ENCODE data around the gene CBX6.
"Not testable (repeated sequence)": the region's sequence is repeated elsewhere in the genome, so short reads cannot be mapped to it uniquely, and the experiment has no call there.

Gene CBX6

GRCh38 chr22:38872172-38872830, at the start of gene CBX6:
TSS of gene CBX6 (minus strand) at chr22:38872216. CDS start at chr22:38872190, 26 bp downstream.
- DNase-seq, result peak; percentile 82 to 93

- no peak for DNase-seq
Observed at GRCh38 chr22:38921806-38922205, 49.8 kb upstream of the CBX6 start.

- no peak for DNase-seq
Observed at GRCh38 chr22:38921120-38921519, 49.1 kb upstream of the CBX6 start.

- no peak for DNase-seq
Observed at GRCh38 chr22:38919631-38920190, 47.7 kb upstream of the CBX6 start.

GRCh38 chr22:38911434-38911833, 39.4 kb upstream of the CBX6 start:
- DNase-seq, result no peak

GRCh38 chr22:38907767-38908166, 35.8 kb upstream of the CBX6 start:
- DNase-seq, result no peak

GRCh38 chr22:38906052-38906451, 34.0 kb upstream of the CBX6 start:
- no peak for DNase-seq

- not testable (repeated sequence) for DNase-seq
Observed at GRCh38 chr22:38904052-38904617, 32.1 kb upstream of the CBX6 start.

- no peak for DNase-seq
Observed at GRCh38 chr22:38901111-38901641, 29.2 kb upstream of the CBX6 start.

- DNase-seq, result no peak
Observed at GRCh38 chr22:38900677-38901076, 28.7 kb upstream of the CBX6 start.

- DNase-seq, result no peak
Observed at GRCh38 chr22:38891256-38891655, 19.2 kb upstream of the CBX6 start.

GRCh38 chr22:38890377-38890776, 18.4 kb upstream of the CBX6 start:
- DNase-seq, result no peak

- no peak for DNase-seq
Observed at GRCh38 chr22:38886333-38886732, 14.3 kb upstream of the CBX6 start.

- DNase-seq, result no peak
Observed at GRCh38 chr22:38882972-38883622, 11.1 kb upstream of the CBX6 start.

- DNase-seq, result no peak
Observed at GRCh38 chr22:38881997-38882879, 10.2 kb upstream of the CBX6 start.

- peak in 1 of 2 donors; percentile 35 for DNase-seq
Observed at GRCh38 chr22:38881464-38881871, 9.5 kb upstream of the CBX6 start.

- DNase-seq, result no peak
Observed at GRCh38 chr22:38879961-38880360, 7.9 kb upstream of the CBX6 start.

GRCh38 chr22:38879108-38879729, 7.2 kb upstream of the CBX6 start:
- peak; percentile 45 to 68 for DNase-seq

GRCh38 chr22:38878001-38878400, 6.0 kb upstream of the CBX6 start:
- no peak for DNase-seq

- DNase-seq, result no peak
Observed at GRCh38 chr22:38874529-38875222, 2.7 kb upstream of the CBX6 start.

All from inflammatory macrophage treated with lipopolysaccharide for 1 hour (primary cell).